PC-9 (cell line): ENCODE measurements around the gene DENND11. TPM values are rescaled to one million over a fixed set of nuclear protein-coding genes. Genes with fewer than 3 reads are reported as not detected.

Experiments used
- BruUV-seq: library from RNA; stranded (reverse); fragments of 400-500 nt; replicated peaks from 2 replicates; lab custom pipeline; 2021; lab: Mats Ljungman, UMichigan
- CTCF ChIA-PET: fragments of 300-600 bp; sonication (Branson Sonifier 250); formaldehyde crosslinking; loops from one replicate; lab custom pipeline; 2022; ENCODE audit warnings: antibody characterized with exemption; lab: Charles Lee
- POLR2A ChIA-PET: fragments of 300-600 bp; sonication (Branson Sonifier 250); formaldehyde crosslinking; loops from one replicate; lab custom pipeline; 2022; ENCODE audit warnings: antibody characterized with exemption; ENCODE audit not compliant: unreplicated experiment; lab: Charles Lee
- DNase-seq, 2 experiments: peaks; one replicate each; pipeline versions ENCODE4 v3.0.0 to v3.0.0-alpha.2; 2015 to 2022; ENCODE audit warnings: mixed read lengths in 1 of 2
- H2AFZ ChIP-seq: fragments of 200-600 bp; sonication (generic); 2 replicates; pipeline ENCODE4 v1.8.1; 2017; ENCODE audit warnings: antibody characterized with exemption
- H3F3A ChIP-seq: fragments of 200-600 bp; sonication (generic); 2 replicates; pipeline ENCODE4 v1.8.1; 2017; ENCODE audit warnings: antibody characterized with exemption, mild to moderate bottlenecking, low read depth; ENCODE audit not compliant: insufficient read depth
- H3K27ac ChIP-seq: fragments of 200-600 bp; sonication (generic); 2 replicates; pipeline ENCODE4 v1.6.1; 2016; ENCODE audit warnings: mixed run types
- H3K27me3 ChIP-seq: fragments of 200-600 bp; sonication (generic); 2 replicates; pipeline ENCODE4 v1.6.1; 2016; ENCODE audit warnings: low read depth, mixed run types; ENCODE audit not compliant: insufficient read depth
- H3K36me3 ChIP-seq: fragments of 200-600 bp; sonication (generic); 2 replicates; pipeline ENCODE4 v1.6.1; 2016; ENCODE audit warnings: low read depth, mixed run types
- H3K4me1 ChIP-seq: fragments of 200-600 bp; sonication (generic); replicated peaks from 2 replicates; pipeline ENCODE4 v1.6.1; 2016; ENCODE audit warnings: mixed run types; ENCODE audit not compliant: insufficient read depth
- H3K4me2 ChIP-seq: fragments of 200-600 bp; sonication (generic); 2 replicates; pipeline ENCODE4 v1.6.1; 2017; ENCODE audit warnings: mixed run types
- H3K4me3 ChIP-seq: fragments of 200-600 bp; sonication (generic); 2 replicates; pipeline ENCODE4 v1.6.1; 2016; ENCODE audit warnings: mixed run types
- H3K79me2 ChIP-seq: fragments of 200-600 bp; sonication (generic); 2 replicates; pipeline ENCODE4 v1.6.1; 2017; ENCODE audit warnings: low read depth, mixed run types
- H3K9me2 ChIP-seq: fragments of 200-600 bp; sonication (generic); 2 replicates; pipeline ENCODE4 v1.8.1; 2017; ENCODE audit warnings: mild to moderate bottlenecking; ENCODE audit not compliant: insufficient read depth
- H3K9me3 ChIP-seq: fragments of 200-600 bp; sonication (generic); 2 replicates; pipeline ENCODE4 v1.8.1; 2016; ENCODE audit warnings: low read depth; ENCODE audit not compliant: insufficient read depth
- H4K20me1 ChIP-seq: fragments of 200-600 bp; sonication (generic); 2 replicates; pipeline ENCODE4 v1.8.1; 2017; ENCODE audit not compliant: insufficient read depth
- EZH2 ChIP-seq: fragments of 200-600 bp; sonication (generic); IDR thresholded peaks from 2 replicates; pipeline ENCODE4 v1.8.0; 2017; ENCODE audit warnings: antibody characterized with exemption, low read depth
- intact Hi-C: fragments of 100-400 bp; cut with micrococcal nuclease; formaldehyde crosslinking; loops from one replicate; pipeline ENCODE4 v1.10.0; 2022; ENCODE audit not compliant: unreplicated experiment
- total RNA-seq: library from RNA; stranded (reverse); gene quantifications from 2 replicates; pipeline ENCODE4 v1.2.3, GENCODE V29; 2021
- TF ChIP-seq, protein P1 (sequence below): fragments of 200-600 bp; sonication (generic); conservative IDR thresholded peaks from 2 replicates; pipeline ENCODE4 v1.6.1; 2017; ENCODE audit warnings: mixed run types, antibody characterized with exemption, mild to moderate bottlenecking, moderate library complexity

Gene DENND11
- total RNA-seq, 1 experiment from 2014 or later = 49.4 TPM

DNA sequence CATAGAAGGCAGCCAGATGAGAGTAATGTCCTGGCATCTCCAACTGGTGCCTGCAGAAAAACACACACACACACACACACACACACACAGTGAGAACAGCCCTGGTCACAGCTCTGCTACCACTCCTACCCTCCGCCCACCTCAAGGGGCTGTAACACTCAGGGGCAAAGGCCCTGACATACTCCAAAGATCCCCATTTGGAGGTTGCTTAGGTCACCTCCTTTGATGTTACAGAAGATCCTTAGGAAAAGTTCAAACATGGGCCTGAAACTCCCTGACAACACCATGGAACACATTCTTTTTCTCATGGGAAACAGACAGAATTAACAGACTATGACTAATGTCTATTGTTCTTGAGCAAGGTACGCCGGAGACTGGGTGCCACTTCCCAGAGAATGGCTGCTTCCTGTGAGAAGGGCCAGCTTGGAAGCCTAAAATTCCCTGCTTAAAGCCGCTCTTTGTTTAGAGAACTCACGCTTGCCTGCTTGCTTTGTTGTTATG is 27.7 kb downstream of the DENND11 start:
- no peak overlapping the region for H3K27ac ChIP-seq

DNA sequence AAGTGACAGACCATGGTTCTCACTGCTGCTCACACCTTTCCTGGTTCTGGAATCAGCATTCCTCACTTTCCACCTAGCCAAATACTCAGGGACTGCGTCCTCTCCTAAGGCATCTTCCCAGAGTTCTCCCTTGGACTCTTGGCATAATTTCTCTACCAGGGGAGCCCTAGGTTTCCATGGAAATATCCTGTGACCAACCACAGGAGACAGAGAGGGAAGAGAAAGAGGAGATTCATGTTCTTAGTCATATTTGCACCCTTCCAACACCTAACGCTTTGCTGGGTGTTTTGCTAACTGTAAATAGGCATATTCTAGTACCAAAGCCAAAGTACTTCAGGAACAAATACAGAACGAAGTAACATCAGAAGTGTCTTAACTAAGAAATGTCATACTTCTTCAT is 28.6 kb downstream of the DENND11 start:
- H3K4me2 ChIP-seq = no peak overlapping the region
- no peaks in the 10 kb centered on the region for H4K20me1 ChIP-seq
- no peak overlapping the region for H3K27ac ChIP-seq
- no peaks in the 10 kb centered on the region; the same call in 1 of the 2 replicates for H3K4me1 ChIP-seq
- no peak overlapping the region for H2AFZ ChIP-seq
- no peak for DNase-seq
- H3K27me3 ChIP-seq = no peaks in the 10 kb centered on the region
- peaks cover 9% of the 10 kb centered on the region; the same call in 1 of the 2 replicates for H3K36me3 ChIP-seq
- H3F3A ChIP-seq = peaks cover 11% of the 10 kb centered on the region; the same call in 1 of the 2 replicates
- no peak overlapping the region for H3K4me3 ChIP-seq
- CTCF ChIA-PET = no interaction called here
- no peak for TF ChIP-seq EZH2
- TF ChIP-seq, protein P1, sequence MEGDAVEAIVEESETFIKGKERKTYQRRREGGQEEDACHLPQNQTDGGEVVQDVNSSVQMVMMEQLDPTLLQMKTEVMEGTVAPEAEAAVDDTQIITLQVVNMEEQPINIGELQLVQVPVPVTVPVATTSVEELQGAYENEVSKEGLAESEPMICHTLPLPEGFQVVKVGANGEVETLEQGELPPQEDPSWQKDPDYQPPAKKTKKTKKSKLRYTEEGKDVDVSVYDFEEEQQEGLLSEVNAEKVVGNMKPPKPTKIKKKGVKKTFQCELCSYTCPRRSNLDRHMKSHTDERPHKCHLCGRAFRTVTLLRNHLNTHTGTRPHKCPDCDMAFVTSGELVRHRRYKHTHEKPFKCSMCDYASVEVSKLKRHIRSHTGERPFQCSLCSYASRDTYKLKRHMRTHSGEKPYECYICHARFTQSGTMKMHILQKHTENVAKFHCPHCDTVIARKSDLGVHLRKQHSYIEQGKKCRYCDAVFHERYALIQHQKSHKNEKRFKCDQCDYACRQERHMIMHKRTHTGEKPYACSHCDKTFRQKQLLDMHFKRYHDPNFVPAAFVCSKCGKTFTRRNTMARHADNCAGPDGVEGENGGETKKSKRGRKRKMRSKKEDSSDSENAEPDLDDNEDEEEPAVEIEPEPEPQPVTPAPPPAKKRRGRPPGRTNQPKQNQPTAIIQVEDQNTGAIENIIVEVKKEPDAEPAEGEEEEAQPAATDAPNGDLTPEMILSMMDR = no peak
- H3K9me3 ChIP-seq = peaks cover 4% of the 10 kb centered on the region; the same call in 1 of the 2 replicates
- TSS peak; percentile 9 for BruUV-seq
- intact Hi-C loops = no loop called here
- H3K79me2 ChIP-seq = no peaks in the 10 kb centered on the region
- POLR2A ChIA-PET = interaction anchor here (0.6 kb wide), 1 partner anchor 37 kb away, joined by 6 read pairs; no protein-coding TSS in a partner anchor
- H3K9me2 ChIP-seq = no peaks in the 10 kb centered on the region

More for the DNA sequence above, 27.7 kb downstream of the DENND11 start:
- Histone ChIP-seq H3K4me3 (no peak overlapping the region), H3K36me3 (peaks cover 9% of the 10 kb centered on the region; the same call in 1 of the 2 replicates), H3K4me2 (no peak overlapping the region), H3K79me2 (no peaks in the 10 kb centered on the region), H2AFZ (no peak overlapping the region), H3K4me1 (no peaks in the 10 kb centered on the region; the same call in 1 of the 2 replicates), H3F3A (peaks cover 11% of the 10 kb centered on the region; the same call in 1 of the 2 replicates), H3K27me3 (no peaks in the 10 kb centered on the region), H3K9me3 (peaks cover 4% of the 10 kb centered on the region; the same call in 1 of the 2 replicates), H4K20me1 (no peaks in the 10 kb centered on the region), H3K9me2 (no peaks in the 10 kb centered on the region)
- CTCF ChIA-PET = interaction anchor here (0.5 to 1.6 kb wide), 2 partner anchors 11 to 20 kb away, joined by 4 read pairs; no protein-coding TSS in a partner anchor
- POLR2A ChIA-PET = interaction anchor here (0.6 kb wide), 1 partner anchor 27 kb away, joined by 6 read pairs; no protein-coding TSS in a partner anchor
- TF ChIP-seq EZH2 = no peak
- TF ChIP-seq, protein P1 = no peak
- intact Hi-C loops = loop anchor here (1.0 to 2.0 kb wide), 2 partner anchors 11 to 23 kb away; no protein-coding TSS in a partner anchor
- no TSS peak for BruUV-seq
- peak in 1 of 2 experiments; percentile 50 for DNase-seq

DNA sequence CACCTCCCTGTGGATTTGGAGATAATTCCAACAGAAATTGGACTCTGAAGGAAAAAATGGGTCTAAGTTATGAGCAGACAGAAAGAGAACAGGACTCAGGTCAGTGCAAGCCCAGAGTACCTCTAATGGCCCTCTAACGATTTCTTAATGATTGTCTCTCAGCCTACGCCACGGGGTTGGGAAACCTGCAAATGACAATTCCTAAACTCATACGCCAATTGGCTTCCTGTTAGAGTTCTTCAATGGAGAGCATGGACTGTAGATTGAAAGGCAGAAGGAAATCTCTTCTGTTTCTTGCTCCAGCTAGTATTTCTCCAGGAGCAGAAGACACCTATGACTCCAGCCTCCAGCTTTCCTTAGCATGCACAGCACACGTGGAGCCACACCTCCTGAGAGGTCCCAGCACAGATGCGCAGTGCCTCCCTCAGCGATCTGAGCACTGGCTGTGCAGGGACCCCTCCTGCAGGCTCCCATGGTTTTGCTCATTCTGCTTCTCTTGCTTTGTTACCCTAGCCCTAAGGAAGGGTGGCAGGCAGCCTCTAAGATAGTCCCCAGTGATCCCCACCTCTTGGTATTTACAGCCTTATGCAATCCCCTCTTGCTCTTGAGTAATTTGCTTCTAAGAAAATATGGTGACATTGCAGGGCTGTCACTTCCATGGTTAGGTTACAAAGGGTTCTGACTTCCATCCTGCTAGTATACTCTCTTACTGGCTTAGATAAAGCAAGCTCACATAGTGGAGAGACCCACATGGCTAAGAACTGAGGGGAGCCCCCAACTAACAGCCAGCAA is 30.1 kb downstream of the DENND11 start:
- CTCF ChIA-PET = no interaction called here
- no TSS peak for BruUV-seq
- no peaks in the 10 kb centered on the region for H3K79me2 ChIP-seq
- H3K4me3 ChIP-seq = no peak overlapping the region
- H3K4me2 ChIP-seq = no peak overlapping the region
- no peak overlapping the region for H3K27ac ChIP-seq
- no peak overlapping the region for H2AFZ ChIP-seq
- DNase-seq = no peak
- no peaks in the 10 kb centered on the region; the same call in 1 of the 2 replicates for H3K4me1 ChIP-seq
- H3K36me3 ChIP-seq = peaks cover 9% of the 10 kb centered on the region; the same call in 1 of the 2 replicates
- H3K9me3 ChIP-seq = peaks cover 4% of the 10 kb centered on the region; the same call in 1 of the 2 replicates
- H4K20me1 ChIP-seq = no peaks in the 10 kb centered on the region
- intact Hi-C loops = no loop called here
- POLR2A ChIA-PET = interaction anchor here (0.7 kb wide), 1 partner anchor 66 kb away, joined by 6 read pairs; the partner anchor contains the start of gene SSBP1
- no peaks in the 10 kb centered on the region for H3K9me2 ChIP-seq
- no peak for TF ChIP-seq EZH2
- TF ChIP-seq, protein P1 = no peak
- H3F3A ChIP-seq = peaks cover 11% of the 10 kb centered on the region; the same call in 1 of the 2 replicates
- H3K27me3 ChIP-seq = no peaks in the 10 kb centered on the region
